HG02973 (cell line): Measurements from ENCODE around the gene MEOX1.

Experiments
- ATAC-seq: cut with Tn5 transposase; IDR thresholded peaks from one replicate; pipeline ENCODE4 v1.9.1; 2021; ENCODE audit warnings: moderate library complexity; ENCODE audit not compliant: unreplicated experiment

MEOX1 gene

DNA sequence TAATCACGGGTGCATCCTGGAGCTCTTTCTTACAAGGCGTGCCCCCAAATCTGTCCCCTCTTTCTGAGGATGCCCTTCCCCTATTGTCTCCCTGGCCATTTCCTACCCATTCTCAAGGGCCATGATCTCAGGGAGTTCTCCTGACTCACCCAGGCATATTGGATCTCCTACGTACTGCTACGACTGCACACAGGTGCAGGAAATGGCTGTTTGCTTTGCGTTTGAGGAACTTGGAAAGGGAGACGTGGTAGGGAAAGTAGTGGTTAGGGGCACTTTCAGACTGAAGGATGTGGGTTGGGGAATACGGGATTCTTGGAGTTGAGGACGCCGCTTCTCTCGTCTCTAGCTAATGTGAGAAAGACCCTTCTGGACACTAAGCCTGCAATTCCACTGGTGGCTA, 18.7 kb upstream of the MEOX1 start:
- ATAC-seq = no peak

DNA sequence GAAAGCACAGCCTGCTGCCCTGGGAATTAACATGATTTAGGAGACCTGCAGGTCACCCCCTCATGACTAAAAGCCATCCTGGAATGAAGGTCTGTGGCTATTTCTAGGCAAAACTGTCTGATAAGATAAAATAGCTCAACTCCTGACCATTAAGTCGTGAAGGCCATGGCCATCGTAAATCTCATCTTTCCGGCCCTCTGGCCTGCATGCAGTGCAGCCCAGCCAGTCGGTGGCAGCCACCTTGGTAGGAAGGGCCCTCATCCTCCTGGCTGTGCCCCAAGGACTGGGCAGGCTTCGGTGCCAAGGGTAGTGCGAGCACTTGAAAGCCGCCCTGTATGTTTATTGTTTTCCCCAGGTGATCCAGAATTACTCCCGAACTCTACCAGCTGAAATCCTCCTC, 18.2 kb upstream of the MEOX1 start:
- ATAC-seq = no peak

DNA sequence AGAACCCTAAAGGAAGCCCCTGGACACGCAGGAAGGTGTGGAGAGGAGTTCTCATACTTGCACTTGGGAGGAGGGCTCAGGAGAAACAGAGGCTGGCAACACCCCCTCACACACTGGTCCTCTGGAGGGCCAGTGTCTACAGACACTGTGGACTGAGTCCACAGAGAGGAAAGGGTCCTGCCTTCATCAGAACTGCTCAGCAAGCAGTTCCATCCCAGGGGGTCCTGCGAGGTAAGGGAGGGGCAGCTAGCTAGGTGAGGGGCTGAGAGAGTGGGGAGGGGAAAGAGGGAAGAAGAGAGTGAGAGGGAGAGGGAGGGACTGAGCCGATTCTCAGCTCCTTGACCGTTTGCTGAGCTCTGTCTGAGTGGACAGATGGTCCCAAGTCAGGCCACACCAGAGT, 17.7 kb upstream of the MEOX1 start:
- no peak for ATAC-seq

DNA sequence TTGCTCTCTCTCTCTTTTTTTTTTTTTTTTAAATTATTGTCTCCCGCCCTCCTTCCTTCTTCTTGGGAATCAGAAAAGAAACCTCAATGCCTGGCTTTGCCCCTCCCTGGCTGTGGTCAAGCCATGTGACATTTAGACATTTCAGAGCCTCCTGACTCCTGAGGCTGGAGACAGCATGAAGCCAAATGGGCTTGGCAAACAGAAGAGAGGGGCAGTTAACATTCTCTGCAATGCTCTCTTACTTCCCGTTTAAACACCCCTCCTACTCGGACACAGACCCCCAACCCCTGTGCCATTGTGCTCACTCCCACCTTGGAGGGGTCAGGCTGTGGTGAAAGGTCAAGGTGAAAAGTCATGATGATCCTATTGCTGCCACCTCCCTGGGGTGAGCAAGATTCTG, 14.7 kb upstream of the MEOX1 start:
- no peak for ATAC-seq

DNA sequence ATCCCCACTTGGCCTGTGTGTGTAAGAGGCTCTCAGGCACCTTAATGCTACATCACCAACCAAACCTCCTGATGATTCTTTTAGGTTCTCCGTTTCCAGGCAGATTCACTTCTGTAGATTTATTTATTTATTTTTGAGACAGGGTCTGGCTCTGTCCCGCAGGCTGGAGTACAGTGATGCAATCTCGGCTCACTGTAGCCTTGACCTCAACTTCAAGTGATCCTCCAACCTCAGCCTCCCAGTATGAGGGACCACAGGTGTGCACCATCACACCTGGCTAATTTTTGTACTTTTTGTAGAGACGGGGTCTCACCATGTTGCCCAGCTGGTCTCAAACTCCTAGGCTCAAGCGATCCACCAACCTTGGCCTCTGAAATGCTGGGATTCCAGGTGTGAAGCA, 12.7 kb upstream of the MEOX1 start:
- ATAC-seq = no peak

DNA sequence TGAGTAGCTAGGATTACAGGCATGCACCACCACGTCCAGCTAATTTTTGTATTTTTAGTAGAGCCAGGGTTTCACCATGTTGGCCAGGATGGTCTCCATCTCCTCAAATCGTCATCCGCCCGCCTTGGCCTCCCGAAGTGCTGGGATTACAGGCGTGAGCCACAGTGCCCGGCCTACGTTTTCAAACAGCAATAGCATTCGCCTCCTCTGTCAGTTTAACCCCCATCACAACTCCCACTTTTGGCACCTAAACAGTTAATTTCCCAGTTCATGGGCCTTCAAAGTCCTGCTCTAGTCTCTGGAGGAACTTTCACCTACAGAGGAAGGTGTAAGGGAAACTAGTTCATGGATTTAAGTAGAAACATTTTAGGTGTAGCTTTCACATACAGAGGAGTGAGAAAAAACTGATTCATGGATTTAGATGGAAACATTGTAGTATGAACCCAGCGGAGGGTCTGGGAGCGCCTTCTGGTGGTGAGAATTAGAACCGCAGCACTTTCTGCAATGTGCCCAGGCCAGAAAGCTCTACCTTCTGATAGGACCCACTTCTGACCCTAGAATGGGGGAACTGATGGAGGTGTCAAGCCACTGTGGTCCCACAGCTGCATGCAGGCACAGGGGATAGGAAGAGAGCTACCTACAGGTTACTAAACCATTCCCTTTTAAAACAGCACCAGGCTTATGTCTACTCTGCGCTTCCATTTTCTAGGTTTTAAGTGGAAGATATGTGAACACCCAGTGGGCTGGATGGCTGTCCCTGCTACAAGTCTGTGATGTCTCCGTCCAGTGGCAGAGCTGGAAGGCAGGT, 12.0 kb upstream of the MEOX1 start:
- ATAC-seq = no peak

DNA sequence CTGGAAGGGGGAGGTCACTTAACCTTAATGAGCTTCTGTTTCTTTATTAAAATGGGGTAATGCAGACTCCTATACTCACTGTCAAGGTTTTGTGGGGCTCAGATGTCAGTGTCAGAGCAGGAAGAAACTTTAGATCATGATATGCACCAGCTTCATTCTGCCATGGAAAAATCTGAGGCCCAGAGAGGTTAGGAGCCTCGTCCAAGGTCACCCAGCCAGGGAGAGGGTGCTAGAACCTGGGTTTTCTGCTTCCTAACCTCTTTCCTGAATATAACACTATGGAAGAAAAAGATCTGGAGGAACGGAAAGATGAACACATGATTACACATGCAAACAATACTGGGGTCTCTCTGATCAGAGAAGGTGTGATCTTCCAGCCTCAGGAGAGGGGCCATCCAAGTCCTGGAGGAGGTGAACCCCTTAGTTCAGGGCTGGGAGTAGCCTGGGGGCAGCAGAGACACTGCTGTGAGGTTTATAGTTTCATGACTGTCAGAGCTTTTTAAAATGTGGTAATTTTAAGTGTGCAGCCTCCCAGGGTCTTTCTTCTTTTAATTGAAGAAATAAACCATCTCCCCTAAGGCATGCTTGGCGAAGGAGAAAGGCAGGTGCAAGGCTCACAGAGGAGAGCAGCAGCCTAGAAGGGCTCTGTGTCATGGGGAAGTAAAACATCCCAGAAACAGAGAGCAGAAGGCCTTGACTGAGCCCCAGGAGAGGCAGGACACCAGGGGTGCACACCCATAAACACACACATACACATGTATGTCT, 10.2 kb upstream of the MEOX1 start:
- ATAC-seq = no peak

DNA sequence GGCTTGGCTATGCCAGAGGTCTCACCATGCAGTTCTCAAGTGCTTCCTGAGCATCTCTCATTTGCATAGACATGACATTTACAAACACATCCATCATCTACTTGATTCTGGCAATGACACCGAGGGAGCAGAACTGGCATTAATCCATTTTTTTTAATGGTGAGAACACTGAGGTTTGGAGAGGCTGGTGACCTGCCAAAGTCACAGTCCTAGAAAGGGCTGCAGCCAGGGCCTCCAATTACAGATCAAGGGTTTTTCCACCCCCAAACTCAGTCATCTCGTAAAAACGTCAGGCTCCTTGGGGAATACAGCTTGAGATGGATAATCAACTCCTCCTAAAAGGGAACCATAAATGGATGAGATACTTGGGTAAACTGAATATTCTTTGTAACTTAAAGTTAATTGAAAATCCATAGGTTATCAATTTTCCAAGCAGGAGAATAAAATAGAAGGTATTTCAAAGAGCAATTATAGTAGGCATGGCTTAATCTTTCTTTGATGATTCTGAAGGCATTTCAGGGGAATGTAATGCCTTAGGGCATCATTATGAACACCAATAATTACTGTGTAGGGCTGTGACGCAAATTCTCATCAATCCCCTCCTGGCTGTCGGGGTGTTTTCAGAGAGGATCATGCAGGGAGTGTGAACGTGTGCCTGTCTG, 9.4 kb upstream of the MEOX1 start:
- ATAC-seq = no peak

DNA sequence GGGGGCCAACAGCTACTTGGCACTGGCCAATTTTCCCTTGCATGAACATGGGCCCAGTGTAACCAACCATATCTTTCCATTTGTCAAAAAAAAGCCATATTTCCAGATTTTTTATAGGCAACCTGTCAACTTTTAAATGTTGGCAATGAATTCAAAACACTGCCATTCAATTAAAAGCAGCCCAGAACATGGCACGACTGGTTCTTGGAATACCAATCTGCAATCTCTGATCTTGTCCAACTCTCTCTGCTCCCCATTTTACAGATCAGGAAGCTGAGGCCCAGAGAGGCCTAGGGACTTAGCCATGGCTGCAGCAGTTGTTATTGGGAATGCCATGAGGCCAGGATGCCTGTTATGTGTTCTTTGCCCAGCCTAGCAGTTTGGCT, 8.9 kb upstream of the MEOX1 start:
- ATAC-seq = no peak

DNA sequence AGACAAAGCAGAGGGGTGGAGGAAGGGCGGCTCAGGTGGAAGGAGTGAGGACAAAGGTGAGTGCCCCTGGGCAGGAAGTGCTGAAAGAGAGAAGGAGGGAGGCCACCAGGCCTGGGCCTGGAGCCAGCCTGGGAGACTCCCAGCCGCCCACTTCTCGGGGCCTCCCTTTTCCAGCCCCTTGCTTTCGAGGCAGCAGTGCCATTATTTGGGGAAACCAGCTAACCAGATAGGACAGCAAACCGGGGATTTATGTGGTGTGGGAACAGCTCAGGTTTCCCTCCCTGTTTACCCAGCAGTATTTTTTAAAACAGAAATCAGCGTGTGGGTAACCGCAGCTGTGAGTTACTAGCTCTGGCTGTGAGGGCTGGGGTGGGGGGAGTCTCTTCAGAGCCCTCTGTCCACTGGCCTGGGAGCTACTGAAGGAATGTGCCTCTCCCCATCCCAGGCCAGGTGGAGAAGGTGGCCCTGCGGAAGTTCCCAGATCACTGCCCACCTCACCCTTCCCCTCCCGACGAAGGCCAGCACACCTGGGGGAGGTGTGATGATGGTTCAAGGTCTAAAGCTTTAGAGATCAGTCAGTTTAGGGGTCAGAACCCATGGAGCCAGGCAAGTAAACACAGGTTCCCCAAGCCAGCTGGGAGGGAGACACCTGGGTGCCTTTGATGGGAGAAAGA, 8.4 kb upstream of the MEOX1 start:
- ATAC-seq = no peak

DNA sequence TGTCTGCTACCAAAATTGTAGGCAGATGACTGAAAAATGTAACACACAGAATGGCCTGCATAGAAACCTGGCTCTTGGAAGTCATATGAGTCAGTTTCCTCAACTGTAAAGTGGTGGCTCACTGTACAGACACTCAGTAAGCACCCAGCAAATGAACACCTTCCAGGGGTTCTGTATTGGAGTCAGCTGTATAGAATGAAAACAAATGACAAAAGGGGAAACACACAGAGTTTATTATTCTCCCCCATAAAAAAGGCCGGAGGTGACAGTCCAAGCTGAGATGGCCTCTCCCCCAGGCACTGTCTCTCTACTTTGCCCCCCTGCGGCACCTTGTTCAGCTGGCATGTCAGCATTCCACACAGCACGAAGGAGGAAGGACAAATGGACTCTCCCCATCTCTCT, 6.2 kb upstream of the MEOX1 start:
- no peak for ATAC-seq

DNA sequence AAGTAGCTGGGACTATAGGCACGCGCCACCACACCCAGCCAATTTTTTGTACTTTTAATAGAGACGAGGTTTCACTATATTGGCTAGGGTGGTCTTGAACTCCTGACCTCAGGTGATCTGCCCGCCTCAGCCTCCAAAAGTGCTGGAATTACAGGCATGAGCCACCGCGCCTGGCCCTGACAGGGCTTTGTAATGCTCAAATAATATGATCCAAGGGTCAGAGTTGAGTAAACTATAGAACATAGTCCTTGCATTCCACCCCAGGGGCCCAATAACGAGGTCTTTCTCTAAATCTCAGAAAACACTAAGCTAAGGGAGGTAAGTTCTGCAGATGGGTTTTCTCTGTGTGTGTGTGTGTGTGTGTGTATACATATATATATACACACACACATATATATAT, 5.8 kb upstream of the MEOX1 start:
- ATAC-seq = no peak

DNA sequence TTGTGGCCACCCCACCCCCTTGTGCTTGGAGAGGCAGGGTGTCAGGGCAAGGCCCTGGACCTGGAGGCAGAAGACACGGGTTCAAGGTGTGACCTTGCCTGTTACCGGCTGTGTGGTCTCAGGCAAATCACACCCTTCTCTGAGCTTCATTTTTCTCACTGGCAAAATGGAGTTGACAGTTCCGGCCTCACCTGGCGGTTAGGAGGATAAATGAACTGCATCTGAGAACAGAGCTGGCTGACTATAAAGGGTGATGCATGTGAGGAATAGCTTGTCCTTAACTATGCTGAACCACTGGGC, 4.2 kb upstream of the MEOX1 start:
- ATAC-seq = no peak

DNA sequence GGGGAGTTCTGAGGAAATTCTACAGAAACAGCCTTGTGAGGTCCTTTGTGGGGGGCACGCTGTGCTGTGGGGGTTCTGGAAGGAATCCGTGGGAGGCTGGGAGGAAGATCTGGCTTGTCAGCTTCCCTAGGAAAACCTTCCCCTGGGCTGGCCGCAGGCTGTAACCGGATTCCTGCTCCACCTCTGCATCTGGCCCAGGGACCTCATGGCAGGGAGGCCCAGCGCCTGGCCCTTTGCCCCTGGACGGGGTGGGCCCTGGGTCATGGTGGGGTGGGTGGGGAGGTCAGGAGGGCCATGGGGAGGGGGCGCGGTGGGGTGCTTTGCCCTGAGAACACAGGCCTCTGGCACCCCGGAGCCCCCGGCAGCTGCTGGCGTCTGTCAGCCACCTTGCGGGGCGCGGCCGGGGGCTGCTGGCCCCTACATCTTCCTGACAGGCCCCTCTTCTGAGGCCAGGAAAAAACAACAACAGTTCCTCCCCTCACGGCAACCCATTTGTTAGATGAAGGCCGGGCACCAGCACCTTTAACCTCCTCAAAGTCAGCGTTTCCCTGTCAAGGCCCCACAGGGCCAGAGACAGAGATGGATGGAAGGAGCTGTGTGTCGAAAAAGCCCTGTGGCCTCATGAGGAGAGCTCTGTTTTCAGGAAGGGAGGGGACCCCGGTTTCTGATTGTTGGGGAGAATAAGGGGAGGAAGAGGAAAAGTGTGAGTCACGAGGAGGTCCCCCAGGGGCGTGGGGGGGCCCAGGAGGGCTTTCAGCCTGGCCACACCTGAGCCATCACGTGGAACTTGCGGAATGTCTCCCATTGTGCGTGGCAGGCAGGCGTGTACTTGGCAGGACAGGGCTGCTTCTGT, 3.6 kb upstream of the MEOX1 start:
- ATAC-seq = no peak

DNA sequence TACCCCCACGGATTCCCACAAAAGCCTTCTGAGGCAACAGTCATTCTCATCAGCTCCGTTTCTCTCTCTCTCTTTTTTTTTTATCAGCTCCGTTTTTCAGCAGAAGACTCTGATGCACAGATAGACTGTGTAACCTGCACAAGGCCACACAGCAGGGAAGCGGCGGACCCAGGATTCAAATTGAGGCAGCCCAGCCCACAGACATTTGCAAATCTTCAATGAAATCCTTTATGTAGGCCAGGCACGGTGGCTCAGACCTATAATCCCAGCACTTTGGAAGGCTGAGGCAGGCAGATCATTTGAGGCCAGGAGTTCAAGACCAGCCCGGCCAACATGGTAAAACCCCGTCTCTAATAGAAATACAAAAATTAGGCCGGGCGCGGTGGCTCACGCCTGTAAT, 2.4 kb upstream of the MEOX1 start:
- ATAC-seq = no peak

DNA sequence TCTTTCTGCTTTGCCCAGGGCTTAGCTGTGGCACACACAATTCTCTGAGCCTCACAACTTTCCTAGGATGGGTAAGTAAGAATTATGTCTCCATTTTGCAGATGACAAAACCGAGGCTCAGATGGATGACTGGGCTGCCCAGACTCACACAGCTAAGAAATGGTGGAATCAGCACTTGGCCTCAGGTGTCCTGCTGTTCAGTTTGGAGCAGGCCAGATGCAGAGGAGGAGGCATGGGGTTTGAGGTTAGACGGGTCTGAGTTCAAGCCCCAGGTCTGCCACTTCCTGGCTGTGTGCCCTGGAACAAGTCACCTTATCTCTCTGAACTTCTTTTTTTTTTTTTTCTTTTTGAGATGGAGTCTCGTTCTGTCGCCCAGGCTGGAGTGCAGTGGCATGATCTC, 1.7 kb upstream of the MEOX1 start:
- ATAC-seq = no peak

DNA sequence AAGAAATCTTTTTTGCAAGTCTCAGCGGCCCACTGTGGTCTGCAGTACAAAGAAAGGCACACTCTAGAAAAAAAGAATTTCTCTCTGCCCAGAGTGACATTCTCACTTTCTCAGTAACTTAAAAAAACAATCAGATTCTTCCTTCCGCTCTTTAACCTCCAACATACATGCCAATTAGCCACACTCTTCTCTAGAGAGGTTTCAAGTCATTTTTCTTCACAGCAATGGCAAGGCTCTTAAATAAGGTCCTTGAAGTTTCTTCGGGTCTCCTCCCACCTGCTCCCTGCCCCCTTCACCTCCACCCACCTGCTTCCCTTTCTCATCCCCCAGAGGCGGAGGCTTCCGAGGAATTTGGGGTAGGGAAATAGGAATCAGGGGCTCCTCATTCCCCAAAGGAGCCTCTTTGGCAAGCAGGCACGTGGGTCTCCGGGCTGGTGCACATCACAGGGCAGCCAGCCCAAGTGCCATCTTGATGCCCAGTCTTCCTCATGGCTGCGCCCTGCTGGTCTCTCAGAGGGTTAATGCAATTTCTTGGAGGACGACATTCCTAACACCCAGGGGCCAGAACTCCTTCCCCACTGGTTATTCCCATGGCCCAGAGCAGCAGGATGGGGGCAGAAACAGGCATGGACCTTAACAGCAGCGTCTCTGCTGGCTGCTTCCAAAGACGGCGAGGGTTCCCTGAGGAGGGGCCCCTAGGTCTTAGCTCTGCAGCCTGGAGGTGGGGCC, 855 bp upstream of the MEOX1 start:
- ATAC-seq = no peak

DNA sequence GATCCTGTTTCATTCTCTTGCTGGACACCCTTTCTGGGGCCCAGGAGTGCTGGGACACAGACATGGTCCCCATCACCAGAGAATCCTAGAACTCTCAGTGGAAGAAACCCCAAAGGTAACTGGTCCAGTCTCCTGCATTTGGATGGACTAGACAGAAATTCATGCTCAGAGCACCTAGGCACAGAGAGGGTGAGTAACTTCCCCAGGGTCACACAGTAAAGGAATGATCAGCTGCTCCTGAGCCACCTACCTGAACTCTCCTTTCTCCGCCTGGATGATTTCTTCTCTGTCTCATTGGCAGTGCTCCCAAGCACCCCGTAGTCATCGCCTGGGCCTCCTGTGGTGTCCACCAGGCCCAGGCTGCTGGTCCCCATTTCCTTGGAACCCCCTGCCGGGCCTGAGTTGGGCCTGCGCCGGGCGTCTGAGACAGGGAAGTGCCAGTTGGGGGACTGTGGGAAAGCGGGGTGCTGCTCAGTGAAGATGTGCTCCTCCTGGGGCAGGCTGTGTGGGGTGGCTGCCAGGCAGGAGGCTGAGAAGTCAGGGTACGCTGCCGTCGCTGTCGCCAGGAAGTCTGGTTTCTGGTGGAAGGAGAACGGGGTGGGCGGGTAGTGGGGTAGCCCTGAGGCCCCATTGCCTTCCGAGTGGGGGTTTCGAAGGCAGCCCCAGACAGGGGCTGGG, 767 bp downstream of the MEOX1 start:
- ATAC-seq = no peak

DNA sequence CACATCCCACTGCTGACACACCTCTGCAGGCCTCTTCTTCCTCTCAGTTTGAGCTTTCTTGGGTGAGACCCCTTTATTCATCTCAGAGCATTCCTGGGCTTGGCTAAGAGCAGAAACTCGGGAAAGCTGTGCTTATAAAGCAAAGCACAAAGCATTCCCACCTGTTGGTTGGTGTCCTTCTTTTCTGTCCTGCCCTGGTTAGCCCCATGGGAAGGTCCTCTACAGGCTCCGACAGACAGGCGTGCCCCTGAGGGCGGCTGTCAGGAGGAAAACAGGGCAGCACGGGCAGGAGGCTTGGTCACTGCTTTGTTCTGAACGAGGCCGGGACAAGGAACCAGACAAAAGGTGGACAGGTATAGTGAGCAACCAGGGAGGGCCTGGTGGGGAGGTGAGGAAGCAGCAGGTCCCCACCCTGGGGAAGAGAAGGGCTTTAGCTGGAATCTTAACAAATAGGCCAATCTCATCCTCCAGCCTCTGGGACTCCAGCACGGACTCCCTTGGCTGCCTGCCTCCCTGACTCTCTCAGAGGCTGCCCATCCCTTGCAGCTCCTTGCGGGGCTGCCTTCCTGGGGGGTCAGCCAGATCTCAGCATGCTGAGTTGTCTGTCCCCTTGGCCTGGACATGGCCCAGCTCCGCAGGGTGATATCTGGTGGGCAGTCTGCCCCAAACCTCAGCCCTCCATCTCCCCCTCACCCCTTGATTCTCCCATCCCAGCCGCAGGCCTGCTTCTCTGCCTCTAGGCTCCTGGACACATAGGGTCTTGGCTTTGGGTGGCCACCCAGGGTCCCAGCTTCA, 1.7 kb downstream of the MEOX1 start:
- no peak for ATAC-seq
